Measurements from ENCODE around the gene SLC13A4.

- TF ChIP-seq EZH2 (IDR thresholded peaks at IDR 0.05; ENCODE audit: borderline replicate concordance) (no peak), CTCF (IDR thresholded peaks at IDR 0.05; ENCODE audit: poor library complexity) (no peak)
Observed at GRCh38 chr7:135728136-135728669, at the start of gene SLC13A4.
